GM10248 (cell line): ENCODE results near the gene FKBP3.
"Not testable (repeated sequence)": the region's sequence is repeated elsewhere in the genome, so short reads cannot be mapped to it uniquely, and the experiment has no call there.

Source experiments
- CTCF ChIA-PET: fragments of 300-600 bp; sonication (Branson Sonifier 250); formaldehyde crosslinking; extraction: SDS; loops from one replicate; lab custom pipeline; 2021; ENCODE audit warnings: antibody characterized with exemption; lab: Yijun Ruan, JAX
- POLR2A ChIA-PET: fragments of 350-650 bp; sonication (Branson Sonifier 250); formaldehyde crosslinking; extraction: SDS; loops from one replicate; lab custom pipeline; 2020; ENCODE audit warnings: antibody characterized with exemption; lab: Yijun Ruan, JAX
- DNase-seq: peaks from one replicate; pipeline ENCODE4 v3.0.0; 2012; ENCODE audit errors: extremely low spot score
- CTCF ChIP-seq: IDR thresholded peaks from 2 replicates; pipeline ENCODE4 v1.5.1; 2012; ENCODE audit warnings: mild to moderate bottlenecking, low read depth; ENCODE audit errors: extremely low read depth, missing control alignments, control extremely low read depth

FKBP3 gene

GRCh38 chr14:45083976-45084722, 50.1 kb downstream of the FKBP3 start, which contains the start of gene PRPF39:
Gene PRPF39 (plus strand): TSS chr14:45084116. CDS start chr14:45095240, 11,124 bp downstream.
- no peak for TF ChIP-seq CTCF
- peak; percentile 98 for DNase-seq
- ChIA-PET CTCF (interaction anchor here (1.2 to 1.6 kb wide), 3 partner anchors 10 to 74 kb away, joined by 3 to 4 read pairs (median 3); no protein-coding TSS in a partner anchor), POLR2A (interaction anchor here (0.5 kb wide), 1 partner anchor 62 kb away, joined by 8 read pairs; no protein-coding TSS in a partner anchor)

GRCh38 chr14:45083617-45083975, 50.7 kb downstream of the FKBP3 start:
- CTCF ChIA-PET = interaction anchor here (1.2 to 1.6 kb wide), 3 partner anchors 9 to 74 kb away, joined by 3 to 4 read pairs (median 3); no protein-coding TSS in a partner anchor
- DNase-seq = no peak
- POLR2A ChIA-PET = interaction anchor here (0.5 kb wide), 1 partner anchor 63 kb away, joined by 8 read pairs; no protein-coding TSS in a partner anchor
- TF ChIP-seq CTCF = no peak

GRCh38 chr14:45082420-45082819, 51.9 kb downstream of the FKBP3 start:
- ChIA-PET POLR2A (no interaction called here), CTCF (no interaction called here)
- TF ChIP-seq CTCF = no peak
- DNase-seq = no peak

- POLR2A ChIA-PET, DNase-seq: not testable (repeated sequence)
- CTCF ChIA-PET = interaction anchor here (1.8 kb wide), 1 partner anchor 10 kb away, joined by 6 read pairs; no protein-coding TSS in a partner anchor
Measured at GRCh38 chr14:45081096-45081495, 53.2 kb downstream of the FKBP3 start.

- CTCF ChIA-PET = interaction anchor here (1.8 to 3.1 kb wide), 2 partner anchors 9 to 14 kb away, joined by 6 to 13 read pairs; no protein-coding TSS in a partner anchor
- POLR2A ChIA-PET, DNase-seq: not testable (repeated sequence)
Measured at GRCh38 chr14:45080416-45080968, 53.8 kb downstream of the FKBP3 start.

- ChIA-PET CTCF (interaction anchor here (2.1 to 3.1 kb wide), 2 partner anchors 8 to 11 kb away, joined by 8 to 13 read pairs; no protein-coding TSS in a partner anchor), POLR2A (no interaction called here)
- no peak for TF ChIP-seq CTCF
- no peak for DNase-seq
Measured at GRCh38 chr14:45078323-45078722, 56.0 kb downstream of the FKBP3 start.

GRCh38 chr14:45073231-45073879, 60.9 kb downstream of the FKBP3 start:
- POLR2A ChIA-PET = no interaction called here
- DNase-seq = no peak
- TF ChIP-seq CTCF = no peak
- CTCF ChIA-PET = interaction anchor here (1.0 kb wide), 2 partner anchors 9 to 87 kb away, joined by 3 read pairs; no protein-coding TSS in a partner anchor
